Coronary artery (tissue), 2 donors: ENCODE measurements around the gene C1QTNF2.

Experiments used
- DNase-seq: peaks from one replicate; pipeline ENCODE4 v3.0.0-alpha.2; 2017; ENCODE audit warnings: low spot score
- H3K27ac ChIP-seq, 2 donors: fragments of 200-600 bp; sonication (generic); one replicate each; pipeline ENCODE4 v1.5.1; 2016 to 2019
- H3K4me3 ChIP-seq: fragments of 200-600 bp; sonication (generic); 2 replicates; pipeline ENCODE4 v1.5.1; 2016; ENCODE audit warnings: mild to moderate bottlenecking, moderate library complexity
- TF ChIP-seq, protein P1 (sequence below): fragments of 200-600 bp; sonication (generic); IDR thresholded peaks from one replicate; pipeline ENCODE4 v1.5.1; 2019; ENCODE audit warnings: antibody characterized with exemption

C1QTNF2 gene

DNA sequence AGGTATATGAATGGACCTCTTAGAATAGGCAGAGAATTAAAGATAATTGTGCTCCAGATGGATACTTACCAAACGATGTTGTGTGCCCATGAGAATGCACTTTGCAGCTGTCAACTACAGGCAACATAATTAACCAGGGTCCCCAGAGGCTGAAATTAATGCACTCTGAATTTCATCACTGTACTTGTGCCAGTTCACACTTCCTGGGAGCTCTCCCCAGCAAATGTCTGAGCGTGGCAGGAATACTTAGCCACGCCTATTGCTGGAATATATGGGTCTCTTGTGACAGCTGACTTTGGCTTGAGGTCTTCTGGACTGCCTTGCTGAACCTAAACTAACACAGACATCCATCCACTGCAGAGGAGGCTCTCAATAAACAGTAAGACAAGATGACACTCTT is 11.9 kb upstream of the C1QTNF2 start:
- no peak overlapping the region for H3K4me3 ChIP-seq
- H3K27ac ChIP-seq = no peak overlapping the region
- TF ChIP-seq, protein P1, sequence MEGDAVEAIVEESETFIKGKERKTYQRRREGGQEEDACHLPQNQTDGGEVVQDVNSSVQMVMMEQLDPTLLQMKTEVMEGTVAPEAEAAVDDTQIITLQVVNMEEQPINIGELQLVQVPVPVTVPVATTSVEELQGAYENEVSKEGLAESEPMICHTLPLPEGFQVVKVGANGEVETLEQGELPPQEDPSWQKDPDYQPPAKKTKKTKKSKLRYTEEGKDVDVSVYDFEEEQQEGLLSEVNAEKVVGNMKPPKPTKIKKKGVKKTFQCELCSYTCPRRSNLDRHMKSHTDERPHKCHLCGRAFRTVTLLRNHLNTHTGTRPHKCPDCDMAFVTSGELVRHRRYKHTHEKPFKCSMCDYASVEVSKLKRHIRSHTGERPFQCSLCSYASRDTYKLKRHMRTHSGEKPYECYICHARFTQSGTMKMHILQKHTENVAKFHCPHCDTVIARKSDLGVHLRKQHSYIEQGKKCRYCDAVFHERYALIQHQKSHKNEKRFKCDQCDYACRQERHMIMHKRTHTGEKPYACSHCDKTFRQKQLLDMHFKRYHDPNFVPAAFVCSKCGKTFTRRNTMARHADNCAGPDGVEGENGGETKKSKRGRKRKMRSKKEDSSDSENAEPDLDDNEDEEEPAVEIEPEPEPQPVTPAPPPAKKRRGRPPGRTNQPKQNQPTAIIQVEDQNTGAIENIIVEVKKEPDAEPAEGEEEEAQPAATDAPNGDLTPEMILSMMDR = no peak
- DNase-seq = no peak

DNA sequence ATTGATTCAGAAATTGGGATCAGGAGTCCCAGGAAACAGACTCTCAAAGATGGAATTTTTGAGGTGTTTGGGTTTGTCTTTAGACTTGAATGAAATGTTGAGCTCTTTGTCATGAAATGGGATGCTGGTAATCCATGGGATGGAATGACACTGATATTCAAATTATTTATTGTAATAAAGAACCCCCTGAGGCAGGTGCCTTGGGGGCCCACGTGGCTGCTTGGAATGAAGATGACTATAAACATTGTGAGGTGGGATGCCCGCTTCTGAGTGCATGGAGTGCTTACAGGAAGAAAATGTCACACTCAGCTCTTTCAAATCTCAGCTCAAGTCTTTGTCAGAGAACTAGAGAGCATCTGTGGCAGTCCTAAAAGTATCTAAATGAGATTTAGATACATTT is 9.6 kb upstream of the C1QTNF2 start:
- no peak for DNase-seq
- no peak overlapping the region for H3K4me3 ChIP-seq
- TF ChIP-seq, protein P1 = no peak
- no peak overlapping the region for H3K27ac ChIP-seq

DNA sequence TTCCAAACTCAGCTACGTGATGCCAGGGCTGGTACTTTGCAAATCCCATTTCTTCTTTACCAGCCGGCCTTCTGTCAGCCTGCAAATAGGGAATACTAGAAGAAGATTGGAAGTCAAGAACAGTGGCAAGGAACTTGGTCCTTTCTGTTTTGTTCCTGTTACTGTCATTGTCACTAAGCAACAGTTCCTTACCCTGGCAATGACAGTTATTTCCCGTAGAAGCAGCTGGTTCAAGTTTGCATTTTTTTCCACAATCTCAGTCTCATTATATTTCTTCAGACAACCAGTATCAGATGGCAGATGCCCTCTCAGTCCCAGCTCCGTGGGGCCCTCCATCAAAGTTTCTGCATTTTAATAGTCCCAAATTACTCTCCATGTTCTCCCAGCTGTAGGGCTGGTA is 9.1 kb upstream of the C1QTNF2 start:
- Histone ChIP-seq H3K4me3 (no peak overlapping the region), H3K27ac (peak overlapping the region in 1 of 2 donors; percentile 31)
- TF ChIP-seq, protein P1 = no peak
- no peak for DNase-seq

DNA sequence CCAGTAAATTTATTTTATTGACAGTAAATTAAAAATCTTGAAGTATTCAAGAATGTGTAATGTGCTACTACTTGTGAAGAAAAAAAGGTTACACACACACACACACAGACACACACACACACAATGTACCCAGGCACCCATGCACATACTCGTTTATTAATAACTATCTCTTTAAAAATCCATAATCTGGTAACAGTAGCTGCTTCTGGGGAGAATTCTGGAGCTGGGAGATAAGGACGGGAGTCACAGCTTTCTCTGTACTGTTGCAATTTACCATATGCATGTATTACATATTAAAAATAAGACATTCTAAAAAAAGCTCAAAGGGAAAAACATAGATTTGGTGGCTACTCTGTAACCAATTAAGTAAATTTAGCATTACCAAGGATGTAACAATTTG is 7.9 kb upstream of the C1QTNF2 start:
- TF ChIP-seq, protein P1 = no peak
- H3K4me3 ChIP-seq = no peak overlapping the region
- H3K27ac ChIP-seq = no peak overlapping the region
- no peak for DNase-seq

DNA sequence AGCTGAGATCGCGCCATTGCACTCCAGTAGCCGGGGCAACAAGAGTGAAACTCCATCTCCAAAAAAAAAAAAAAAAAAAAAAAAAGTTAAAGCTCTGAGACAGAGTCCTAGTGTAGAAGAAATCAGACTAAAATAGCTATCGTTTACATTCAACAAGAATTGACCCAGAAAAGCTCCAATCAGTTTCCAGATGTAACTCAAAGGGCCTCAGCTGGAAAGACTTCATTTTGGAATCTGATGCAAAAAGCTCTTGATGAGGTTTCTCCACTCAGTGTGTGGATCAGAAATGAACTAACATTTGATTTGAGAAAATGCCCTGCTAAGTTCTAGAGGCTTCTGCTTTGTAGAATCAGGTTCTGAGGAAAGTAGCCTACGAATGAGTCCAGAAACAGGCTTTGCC is 7.2 kb upstream of the C1QTNF2 start:
- TF ChIP-seq, protein P1 = no peak
- no peak for DNase-seq
- Histone ChIP-seq H3K4me3 (no peak overlapping the region), H3K27ac (no peak overlapping the region)

DNA sequence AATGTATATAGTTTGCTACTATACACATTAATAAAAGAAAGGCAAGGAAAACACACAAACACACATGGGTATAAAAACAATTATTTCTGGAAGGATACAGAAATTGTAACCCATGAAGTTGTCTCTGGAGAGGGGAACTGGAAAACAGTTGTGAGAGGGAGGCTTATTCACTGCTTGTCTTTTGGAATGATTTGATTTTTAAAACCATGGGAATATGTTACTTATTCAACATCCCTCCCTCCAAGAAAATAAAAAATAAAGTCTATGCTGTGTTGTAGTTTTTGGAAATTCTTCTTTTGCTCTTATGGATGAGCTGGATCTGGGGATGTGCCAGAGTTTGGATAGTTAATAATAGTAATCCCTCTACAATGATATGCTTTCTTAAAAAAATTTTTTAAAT is 6.0 kb upstream of the C1QTNF2 start:
- no peak overlapping the region for H3K4me3 ChIP-seq

DNA sequence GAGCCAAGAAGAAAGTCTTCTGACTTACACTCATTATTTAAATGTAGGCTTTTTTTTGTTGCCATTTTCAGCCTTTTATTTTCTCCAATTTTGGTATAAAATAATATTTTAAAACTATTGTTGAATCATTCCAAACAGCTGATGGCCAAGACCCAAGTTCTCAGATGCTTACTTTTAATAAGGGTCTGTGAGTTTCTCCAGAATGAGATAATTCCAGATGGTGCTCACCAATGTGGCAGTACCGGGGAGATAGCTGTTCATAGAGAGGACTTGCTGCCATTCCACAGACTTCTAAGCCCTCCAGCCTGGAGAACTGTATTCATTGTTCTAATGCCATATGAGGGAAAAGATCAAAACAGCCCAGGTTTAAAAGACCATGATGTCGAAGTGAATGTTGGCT is 5.3 kb upstream of the C1QTNF2 start:
- H3K4me3 ChIP-seq = no peak overlapping the region
- no peak for DNase-seq
- TF ChIP-seq, protein P1 = no peak
- H3K27ac ChIP-seq = no peak overlapping the region

More for the DNA sequence above, 6.0 kb upstream of the C1QTNF2 start:
- no peak overlapping the region for H3K27ac ChIP-seq
- TF ChIP-seq, protein P1 = no peak
- no peak for DNase-seq
